ENCODE results near the gene TLE7. TPM values are rescaled to one million over a fixed set of nuclear protein-coding genes. Genes with fewer than 3 reads are reported as not detected.

The TLE7 gene
- total RNA-seq: not detected
- long read RNA-seq: 0 reads

GRCh38 chr16:71442051-71442440 is at the start of gene TLE7:
TSS of gene TLE7 (minus strand) at chr16:71442054. CDS start at chr16:71433324, 8,730 bp downstream.
- Histone ChIP-seq H3K27ac (no peak within 1 kb of the TSS), H3K4me1 (no peaks in the 10 kb centered on the region), H3K36me3 (no peaks in the 10 kb centered on the region), H3K9me3 (peaks cover 0 to 9% (median 2%) of the 10 kb centered on the region in 4 donors), H3K27me3 (no peaks in the 10 kb centered on the region), H3K4me3 (no peak within 1 kb of the TSS)
- DNase-seq (no peak), ATAC-seq (peak in 1 of 4 donors; percentile 8)
- TF ChIP-seq POLR2A (IDR thresholded peaks at IDR 0.05): no peak
- TF ChIP-seq CTCF (IDR thresholded peaks at IDR 0.05): no peak
- intact Hi-C loops (cut with DNase I): no loop called here
- WGBS (ENCODE audit: insufficient coverage, low coverage, low lambda C conversion rate, missing lambda C conversion rate): 70% methylated on average over 2 of the region's 13 CpGs

- H3K9me3 ChIP-seq: no peaks in the 10 kb centered on the region
- no peaks in the 10 kb centered on the region for H3K27me3 ChIP-seq
- intact Hi-C loops (cut with DNase I): loop anchor here in 1 of 2 donors (10.0 kb wide), 1 partner anchor 76 kb away; no protein-coding TSS in a partner anchor
- H3K36me3 ChIP-seq: no peaks in the 10 kb centered on the region
- H3K27ac ChIP-seq: no peak overlapping the region
- H3K4me1 ChIP-seq: no peaks in the 10 kb centered on the region
- TF ChIP-seq POLR2A (IDR thresholded peaks at IDR 0.05) (no peak), CTCF (IDR thresholded peaks at IDR 0.05) (no peak)
- no peak for ATAC-seq
- no peak overlapping the region for H3K4me3 ChIP-seq
- DNase-seq: no peak
- WGBS (ENCODE audit: insufficient coverage, low coverage, low lambda C conversion rate, missing lambda C conversion rate): 45% methylated on average over 2 of the region's 3 CpGs
These were observed 49.2 kb upstream of the TLE7 start for GRCh38 chr16:71491054-71491453.

- Histone ChIP-seq H3K27me3 (no peaks in the 10 kb centered on the region), H3K4me3 (no peak overlapping the region), H3K9me3 (no peaks in the 10 kb centered on the region), H3K4me1 (no peaks in the 10 kb centered on the region), H3K36me3 (no peaks in the 10 kb centered on the region), H3K27ac (no peak overlapping the region)
- TF ChIP-seq CTCF (IDR thresholded peaks at IDR 0.05): no peak
- no peak for TF ChIP-seq POLR2A (IDR thresholded peaks at IDR 0.05)
- ATAC-seq (no peak), DNase-seq (no peak)
- intact Hi-C loops (cut with DNase I): loop anchor here in 1 of 2 donors (10.0 kb wide), 1 partner anchor 76 kb away; no protein-coding TSS in a partner anchor
These were observed 48.5 kb upstream of the TLE7 start for GRCh38 chr16:71490361-71490760.

- H3K36me3 ChIP-seq: no peaks in the 10 kb centered on the region
- no peaks in the 10 kb centered on the region for H3K9me3 ChIP-seq
- H3K27ac ChIP-seq: no peak within 1 kb of the TSS
- intact Hi-C loops (cut with DNase I): no loop called here
- WGBS (ENCODE audit: insufficient coverage, low coverage, low lambda C conversion rate, missing lambda C conversion rate): 89% methylated on average over 13 of the region's 22 CpGs
- TF ChIP-seq CTCF (IDR thresholded peaks at IDR 0.05): no peak
- TF ChIP-seq POLR2A (IDR thresholded peaks at IDR 0.05): no peak
- no peak within 1 kb of the TSS for H3K4me3 ChIP-seq
- peaks cover 0 to 4% (median 0%) of the 10 kb centered on the region in 4 donors for H3K4me1 ChIP-seq
- ATAC-seq (no peak), DNase-seq (no peak)
- no peaks in the 10 kb centered on the region for H3K27me3 ChIP-seq
These were observed 47.3 kb upstream of the TLE7 start, which contains the start of gene ZNF19 for GRCh38 chr16:71489122-71489521. TSS of gene ZNF19 (minus strand) at chr16:71489324. CDS start at chr16:71482114, 7,210 bp downstream.

All from right lobe of liver (tissue), 6 donors.